ENCODE measurements around the gene RBM33. TPM values are rescaled to one million over a fixed set of nuclear protein-coding genes. Genes with fewer than 3 reads are reported as not detected.

Gene RBM33
- total and polyA plus RNA-seq, 10 of the 15 experiments (the other 5 are each of a cell fraction or from before 2014, with no cell fraction given) = 4.7 to 67.2 (median 24.3) TPM

- ChIA-PET CTCF (no interaction called here), SMC1A (ENCODE audit: uncharacterized antibody, unreplicated experiment) (no interaction called here), RAD21 (ENCODE audit: unreplicated experiment) (no interaction called here), POLR2A (no interaction called here)
- H3K36me3 ChIP-seq (ENCODE audit: control insufficient read depth in 2 of 2, insufficient read depth in 2 of 2, low read length in 1 of 2) = no peaks in the 10 kb centered on the region
- 22% methylated on average over 16 of the region's 19 CpGs for WGBS (ENCODE audit: insufficient coverage, insufficient replicate concordance, low lambda C conversion rate, missing lambda C conversion rate)
- no peak overlapping the region for H3K9ac ChIP-seq (ENCODE audit: control insufficient read depth, insufficient read depth, low read length)
- in situ Hi-C loops (cut with MboI) = loop anchor here (25.0 kb wide), 1 partner anchor 1455 kb away; no protein-coding TSS in a partner anchor
- ATAC-seq (no peak), DNase-seq (ENCODE audit: low read depth, low spot score) (no peak), FAIRE-seq (no peak)
- no TSS peak for BruUV-seq (replicated peaks)
- H3K4me2 ChIP-seq (ENCODE audit: control insufficient read depth, insufficient read depth) = no peak overlapping the region
- H4K20me1 ChIP-seq (ENCODE audit: control insufficient read depth, insufficient read depth) = no peaks in the 10 kb centered on the region
- intact Hi-C loops (cut with micrococcal nuclease; ENCODE audit: unreplicated experiment) = no loop called here
- H3K27me3 ChIP-seq (replicated peaks in 1 of 2; ENCODE audit: control insufficient read depth in 2 of 2, insufficient read depth in 2 of 2, low read length in 1 of 2) = peaks cover 12 to 17% of the 10 kb centered on the region in 2 experiments
- H2AFZ ChIP-seq (ENCODE audit: control insufficient read depth, low read depth, low read length) = no peak overlapping the region
- no peaks in the 10 kb centered on the region for H3K79me2 ChIP-seq (ENCODE audit: control insufficient read depth, insufficient read depth, low read length)
- H3K9me3 ChIP-seq (replicated peaks; ENCODE audit: control insufficient read depth, insufficient read depth, low read length) = no peaks in the 10 kb centered on the region
- TF ChIP-seq GABPA (IDR thresholded peaks at IDR 0.05; ENCODE audit: low read depth) = no peak
- no peak for TF ChIP-seq USF2 (IDR thresholded peaks at IDR 0.05; ENCODE audit: borderline replicate concordance, low read depth, low read length)
- no peak for TF ChIP-seq HDGF (IDR thresholded peaks at IDR 0.05)
- TF ChIP-seq ASH2L (IDR thresholded peaks at IDR 0.05; ENCODE audit: borderline replicate concordance, low read depth) = no peak
- TF ChIP-seq MYC (IDR thresholded peaks at IDR 0.05; ENCODE audit: insufficient read depth, insufficient read length, insufficient replicate concordance, low read length, severe bottlenecking) = no peak
- TF ChIP-seq TBL1XR1 (IDR thresholded peaks at IDR 0.05; ENCODE audit: low read depth, low read length) = no peak
- no peak for TF ChIP-seq SPI1 (IDR thresholded peaks at IDR 0.05; ENCODE audit: borderline replicate concordance, insufficient read depth, low read depth, low read length)
- TF ChIP-seq RAD51 (IDR thresholded peaks at IDR 0.05) = no peak
- TF ChIP-seq HCFC1 (IDR thresholded peaks at IDR 0.05; ENCODE audit: low read length) = no peak
- TF ChIP-seq ESRRA (IDR thresholded peaks at IDR 0.05; ENCODE audit: low read length) = no peak
- no peak for TF ChIP-seq GATAD2B (conservative IDR thresholded peaks at IDR 0.05; ENCODE audit: low read depth)
- no peak for TF ChIP-seq PAX5 (IDR thresholded peaks at IDR 0.05; ENCODE audit: borderline replicate concordance, low read depth, low read length)
- no peak for TF ChIP-seq RCOR1 (conservative IDR thresholded peaks at IDR 0.05; ENCODE audit: low read depth, low read length)
- no peak for TF ChIP-seq ZNF687 (IDR thresholded peaks at IDR 0.05)
- TF ChIP-seq KAT2A (conservative IDR thresholded peaks at IDR 0.05; ENCODE audit: control insufficient read depth, low read depth, low read length) = no peak
- TF ChIP-seq CBX3 (IDR thresholded peaks at IDR 0.05; ENCODE audit: borderline replicate concordance, low read depth) = no peak
- TF ChIP-seq SP1 (IDR thresholded peaks at IDR 0.05; ENCODE audit: low read depth, low read length) = no peak
- TF ChIP-seq EZH2 (IDR thresholded peaks at IDR 0.05; ENCODE audit: borderline replicate concordance, control insufficient read depth, low read depth, low read length) = no peak
- TF ChIP-seq PKNOX1 (IDR thresholded peaks at IDR 0.05) = no peak
- H3K4me1 ChIP-seq (ENCODE audit: control insufficient read depth, insufficient read depth, low read length) = no peaks in the 10 kb centered on the region
- H3K4me3 ChIP-seq = no peak overlapping the region
- no peak overlapping the region for H3K27ac ChIP-seq (ENCODE audit: control insufficient read depth, insufficient read depth)
Observed at GRCh38 chr7:155807065-155807671, 162.7 kb downstream of the RBM33 start.
